ENCODE data around the gene ATF6B.
"Not testable (repeated sequence)": the region's sequence is repeated elsewhere in the genome, so short reads cannot be mapped to it uniquely, and the experiment has no call there.

ATF6B gene

DNA sequence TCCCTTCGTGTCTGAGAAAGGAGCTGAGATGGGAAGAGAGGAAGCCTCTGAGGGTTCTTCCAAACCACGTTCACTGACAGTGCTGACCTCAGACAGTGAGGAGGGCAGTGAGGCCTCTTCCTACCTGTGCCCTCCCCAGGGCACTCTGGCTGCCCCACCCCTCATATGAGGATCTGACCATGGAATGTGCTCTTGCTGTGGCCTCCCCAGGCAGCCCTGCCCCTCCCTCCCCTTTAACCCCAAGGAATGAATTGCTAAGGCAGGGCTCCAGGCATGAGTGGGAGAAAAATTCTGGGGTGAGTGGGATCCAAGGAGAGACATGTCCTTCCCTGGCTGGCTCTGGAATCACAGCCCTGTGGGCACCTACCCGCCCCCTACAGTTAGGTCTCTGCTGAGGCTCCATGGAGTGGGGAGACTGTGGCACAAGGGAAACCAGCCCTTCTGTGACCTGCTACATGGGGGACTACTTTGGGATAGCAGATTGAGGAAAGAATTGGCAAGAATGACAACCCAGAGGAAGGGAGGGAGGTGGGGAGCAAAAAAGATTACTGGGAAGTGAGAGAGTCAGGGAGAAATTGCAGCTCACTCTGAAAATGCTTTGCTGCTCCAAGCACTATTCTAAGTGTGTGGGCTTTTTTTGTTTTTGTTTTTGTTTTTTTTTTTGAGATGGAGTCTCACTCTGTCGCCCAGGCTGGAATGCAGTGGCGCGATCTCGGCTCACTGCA is 48.3 kb downstream of the ATF6B start:
- DNase-seq = no peak

- no peak for DNase-seq
Observed at GRCh38 chr6:32076321-32076809, 51.7 kb downstream of the ATF6B start.

DNA sequence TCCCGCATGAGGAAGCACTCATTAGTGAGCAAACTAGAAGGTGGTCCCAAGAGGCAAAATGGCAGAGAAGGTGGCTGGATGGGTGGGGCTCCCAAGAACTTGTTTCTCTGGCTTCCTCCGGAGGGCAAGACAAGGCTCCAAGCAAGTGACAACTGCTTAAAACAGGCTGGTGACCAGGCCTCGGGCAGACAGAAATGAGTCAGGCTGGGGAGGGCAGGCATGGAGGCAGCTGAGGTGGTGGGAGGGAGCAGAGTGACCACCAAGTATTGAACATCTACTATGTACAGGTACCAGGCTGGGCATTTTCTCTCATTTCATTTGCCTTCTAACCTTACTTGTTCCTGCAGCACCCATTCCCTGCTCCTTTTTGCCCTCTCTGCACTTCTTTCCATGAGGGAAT is 52.3 kb downstream of the ATF6B start:
- DNase-seq = no peak

DNA sequence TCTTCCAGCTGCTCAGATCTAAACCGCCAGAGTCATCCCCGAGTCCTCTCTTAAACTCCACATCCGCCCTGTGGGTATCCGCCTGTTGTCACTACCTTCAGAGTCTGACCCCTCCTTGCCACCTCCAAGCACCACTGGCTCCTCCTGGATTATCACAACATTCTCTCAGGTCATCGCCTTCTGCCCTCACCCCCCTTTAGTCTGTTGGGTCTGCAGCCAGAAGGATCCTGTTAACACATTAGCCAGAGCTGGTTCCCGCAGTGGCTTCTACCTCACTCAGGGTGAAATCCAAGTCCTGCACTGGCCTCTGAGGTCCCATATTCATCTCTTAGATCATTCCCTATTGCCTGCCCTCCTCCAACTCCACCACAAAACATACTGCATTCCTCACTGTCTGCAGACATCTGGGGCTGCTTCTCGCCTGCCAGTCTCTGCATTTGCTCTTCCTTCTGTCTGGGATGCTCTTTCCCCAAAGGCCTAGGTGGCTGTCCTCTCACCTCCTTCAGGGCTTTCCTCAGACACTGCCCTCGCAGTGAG is 53.0 kb downstream of the ATF6B start:
- DNase-seq = no peak

DNA sequence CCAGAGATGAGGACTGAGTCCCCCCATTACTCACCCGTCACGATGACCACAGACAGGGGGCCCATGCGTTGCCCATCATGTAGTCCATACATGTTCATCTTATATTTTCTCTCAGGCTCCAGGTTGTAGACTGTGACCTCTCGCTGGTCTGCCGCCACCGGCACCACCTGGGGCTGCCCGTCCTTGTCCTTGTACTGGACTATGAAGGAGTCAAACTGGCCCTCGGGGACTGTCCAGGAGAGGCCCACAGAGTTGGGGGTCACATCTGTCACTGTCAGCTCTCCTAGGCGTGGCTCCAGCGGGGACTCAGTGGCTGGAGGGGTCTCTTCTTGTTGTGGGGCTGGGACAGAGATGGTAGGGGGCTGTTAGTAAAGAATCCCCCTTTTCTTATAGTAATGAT is 54.4 kb downstream of the ATF6B start:
- DNase-seq = no peak

GRCh38 chr6:32073101-32073500 is 54.9 kb downstream of the ATF6B start:
- DNase-seq = no peak

DNA sequence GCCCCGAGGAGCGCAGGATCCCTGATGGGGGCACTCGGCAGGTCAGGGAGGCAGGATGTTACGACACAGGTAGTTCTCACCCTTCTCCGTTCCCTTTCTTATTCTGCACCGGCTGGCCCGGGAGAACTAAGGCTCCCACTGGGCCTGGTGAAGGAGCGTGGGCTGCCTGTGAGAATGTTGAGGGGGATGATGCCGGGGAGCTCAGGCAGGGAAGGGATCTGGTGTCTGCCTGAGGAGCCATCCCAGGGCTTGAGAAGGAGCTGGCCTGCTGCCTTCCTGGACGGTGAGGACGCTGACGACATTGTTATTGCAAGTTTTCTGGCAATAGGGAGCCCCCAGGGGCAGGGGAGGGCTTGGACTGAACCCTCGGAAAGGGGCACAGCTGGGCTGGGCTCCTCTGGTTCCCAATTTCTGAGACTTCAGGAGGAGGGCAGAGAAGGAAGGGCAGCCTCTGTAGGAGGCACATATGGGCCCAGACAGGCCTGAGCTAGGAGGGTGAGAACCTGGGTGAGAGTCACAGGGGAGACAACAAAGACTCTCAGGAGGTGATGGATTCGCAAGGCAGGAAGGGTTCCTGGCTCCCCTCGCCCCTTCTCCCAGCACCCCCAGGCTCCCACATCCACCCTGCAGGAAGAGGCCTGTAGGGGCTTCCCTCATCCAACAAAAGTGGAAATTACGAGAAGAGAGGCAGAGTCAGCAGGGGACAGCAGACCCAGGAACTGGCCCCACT is 57.1 kb downstream of the ATF6B start:
- no peak for DNase-seq

DNA sequence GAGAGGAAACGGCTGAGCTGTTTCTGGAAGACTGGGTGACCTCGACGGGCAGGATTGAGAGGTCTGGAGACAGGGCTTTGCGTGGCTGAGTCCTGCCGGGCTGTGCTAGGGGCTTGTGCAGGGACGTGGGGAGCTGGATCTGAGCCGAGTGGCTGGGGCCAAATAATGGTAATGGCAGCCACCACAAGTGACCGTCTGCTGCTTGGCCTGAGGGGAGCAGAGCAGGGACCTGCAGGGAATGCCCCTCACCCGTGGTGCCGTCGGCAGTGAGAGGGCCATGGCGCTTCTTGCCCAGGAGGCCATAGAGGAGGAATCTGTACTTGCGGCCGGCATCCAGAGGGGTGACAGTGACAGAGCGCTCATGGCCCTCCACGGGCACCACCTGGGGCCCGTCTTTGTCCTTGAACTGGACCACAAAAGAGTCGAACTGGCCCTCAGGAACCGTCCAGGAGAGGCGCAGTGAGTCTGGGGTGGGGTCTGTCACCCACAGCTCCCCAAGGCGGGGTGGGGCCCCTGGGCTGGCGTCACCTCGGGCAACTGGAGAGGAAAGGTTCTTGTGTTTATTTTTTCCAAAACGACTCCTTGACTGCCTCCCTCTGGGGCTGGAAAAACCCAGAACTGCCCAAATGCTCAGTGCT is 58.0 kb downstream of the ATF6B start:
- no peak for DNase-seq

DNA sequence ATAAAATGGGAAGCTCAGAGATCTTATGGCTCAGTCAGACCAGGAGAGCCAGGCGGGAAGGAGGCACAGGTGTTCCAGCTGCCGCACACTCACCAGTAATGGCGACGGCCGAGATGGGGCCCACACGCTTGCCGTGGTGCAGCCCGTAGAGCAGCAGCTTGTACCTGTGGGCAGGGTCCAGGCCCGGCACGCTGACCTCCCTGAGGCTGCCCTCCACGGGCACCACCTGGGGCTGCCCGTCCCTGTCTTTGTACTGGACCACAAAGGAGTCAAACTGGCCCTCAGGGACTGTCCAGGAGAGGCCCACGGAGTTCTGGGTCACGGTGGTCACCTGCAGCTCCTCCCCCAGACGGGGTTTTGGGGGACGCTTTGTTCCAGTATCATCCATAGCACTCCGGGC is 58.6 kb downstream of the ATF6B start:
- no peak for DNase-seq

- DNase-seq = no peak
Observed at GRCh38 chr6:32068867-32069266, 59.2 kb downstream of the ATF6B start.

- DNase-seq = not testable (repeated sequence)
Observed at GRCh38 chr6:32068315-32068714, 59.7 kb downstream of the ATF6B start.

DNA sequence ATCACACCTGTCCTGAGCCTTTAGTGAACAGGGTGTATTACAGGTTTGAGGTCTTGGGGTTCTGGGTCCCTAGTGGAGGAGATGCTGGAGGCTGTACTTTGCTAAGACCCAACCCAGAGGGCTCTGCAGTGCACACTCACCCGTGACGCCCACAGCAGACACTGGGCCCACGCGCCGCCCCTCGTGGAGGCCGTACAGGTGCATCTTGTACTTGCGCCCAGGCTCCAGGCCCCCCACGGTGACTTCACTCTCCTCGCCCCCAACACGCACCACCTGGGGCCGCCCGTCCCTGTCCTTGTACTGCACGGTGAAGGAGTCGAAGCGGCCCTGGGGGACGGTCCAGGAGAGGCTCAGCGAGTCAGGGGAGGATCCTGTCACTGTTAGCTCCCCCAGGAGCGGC is 60.5 kb downstream of the ATF6B start:
- DNase-seq = not testable (repeated sequence)
